BLaER1 (cell line): ENCODE results near the gene ZNF502.

ENCODE experiments used
- H3K27ac ChIP-seq: shearing (Covaris generic); formaldehyde crosslinking; 2 replicates; pipeline ENCODE4 v1.8.1; 2022
- H3K27me3 ChIP-seq: shearing (Covaris generic); formaldehyde crosslinking; 2 replicates; pipeline ENCODE4 v1.8.1; 2022
- H3K36me3 ChIP-seq: shearing (Covaris generic); formaldehyde crosslinking; 2 replicates; pipeline ENCODE4 v1.8.1; 2022
- H3K4me1 ChIP-seq: shearing (Covaris generic); formaldehyde crosslinking; 2 replicates; pipeline ENCODE4 v1.8.1; 2022
- H3K4me2 ChIP-seq: shearing (Covaris generic); formaldehyde crosslinking; 2 replicates; pipeline ENCODE4 v1.8.1; 2022
- H3K4me3 ChIP-seq: shearing (Covaris generic); formaldehyde crosslinking; 2 replicates; pipeline ENCODE4 v1.8.1; 2022
- H3K9ac ChIP-seq: shearing (Covaris generic); formaldehyde crosslinking; 2 replicates; pipeline ENCODE4 v1.8.1; 2022
- H3K9me3 ChIP-seq: shearing (Covaris generic); formaldehyde crosslinking; 2 replicates; pipeline ENCODE4 v1.8.1; 2022
- H4K20me1 ChIP-seq: shearing (Covaris generic); formaldehyde crosslinking; 2 replicates; pipeline ENCODE4 v1.8.1; 2022
- Cebpa-rat ChIP-seq: shearing (Covaris generic); IDR thresholded peaks from 2 replicates; pipeline ENCODE4 v1.8.1; 2022

ZNF502 gene

GRCh38 chr3:44687898-44688297 is 24.6 kb upstream of the ZNF502 start:
- peaks cover 28% of the 10 kb centered on the region for H3K27me3 ChIP-seq
- no peak for TF ChIP-seq Cebpa-rat
- H3K9me3 ChIP-seq: peaks cover 58% of the 10 kb centered on the region
- H3K36me3 ChIP-seq: no peaks in the 10 kb centered on the region
- H3K27ac ChIP-seq: no peak overlapping the region
- no peak overlapping the region for H3K4me2 ChIP-seq
- H4K20me1 ChIP-seq: no peaks in the 10 kb centered on the region
- H3K9ac ChIP-seq: no peak overlapping the region
- no peaks in the 10 kb centered on the region for H3K4me1 ChIP-seq
- H3K4me3 ChIP-seq: no peak overlapping the region

GRCh38 chr3:44721231-44722102 is 9.0 kb downstream of the ZNF502 start:
- H3K4me2 ChIP-seq: no peak overlapping the region
- H3K36me3 ChIP-seq: no peaks in the 10 kb centered on the region
- no peak overlapping the region for H3K9ac ChIP-seq
- H3K27ac ChIP-seq: no peak overlapping the region
- no peaks in the 10 kb centered on the region for H4K20me1 ChIP-seq
- no peaks in the 10 kb centered on the region for H3K4me1 ChIP-seq
- TF ChIP-seq Cebpa-rat: peak; percentile 37; the same call in 1 of the 2 replicates
- no peak overlapping the region for H3K4me3 ChIP-seq
- H3K27me3 ChIP-seq: no peaks in the 10 kb centered on the region
- peaks cover 96% of the 10 kb centered on the region for H3K9me3 ChIP-seq

DNA sequence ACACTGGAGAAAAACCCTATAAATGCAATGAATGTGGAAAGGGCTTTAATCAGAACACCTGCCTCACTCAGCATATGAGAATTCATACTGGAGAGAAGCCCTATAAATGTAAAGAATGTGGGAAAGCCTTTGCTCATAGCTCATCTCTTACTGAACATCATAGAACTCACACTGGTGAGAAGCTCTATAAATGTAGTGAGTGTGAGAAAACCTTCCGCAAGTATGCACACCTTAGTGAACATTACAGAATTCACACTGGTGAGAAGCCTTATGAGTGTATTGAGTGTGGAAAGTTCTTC is 9.6 kb downstream of the ZNF502 start:
- Histone ChIP-seq H3K36me3 (no peaks in the 10 kb centered on the region), H3K4me2 (no peak overlapping the region), H3K9ac (no peak overlapping the region), H3K9me3 (peaks cover 99% of the 10 kb centered on the region), H4K20me1 (no peaks in the 10 kb centered on the region), H3K4me3 (no peak overlapping the region), H3K27me3 (no peaks in the 10 kb centered on the region), H3K4me1 (no peaks in the 10 kb centered on the region), H3K27ac (no peak overlapping the region)
- TF ChIP-seq Cebpa-rat: no peak

DNA sequence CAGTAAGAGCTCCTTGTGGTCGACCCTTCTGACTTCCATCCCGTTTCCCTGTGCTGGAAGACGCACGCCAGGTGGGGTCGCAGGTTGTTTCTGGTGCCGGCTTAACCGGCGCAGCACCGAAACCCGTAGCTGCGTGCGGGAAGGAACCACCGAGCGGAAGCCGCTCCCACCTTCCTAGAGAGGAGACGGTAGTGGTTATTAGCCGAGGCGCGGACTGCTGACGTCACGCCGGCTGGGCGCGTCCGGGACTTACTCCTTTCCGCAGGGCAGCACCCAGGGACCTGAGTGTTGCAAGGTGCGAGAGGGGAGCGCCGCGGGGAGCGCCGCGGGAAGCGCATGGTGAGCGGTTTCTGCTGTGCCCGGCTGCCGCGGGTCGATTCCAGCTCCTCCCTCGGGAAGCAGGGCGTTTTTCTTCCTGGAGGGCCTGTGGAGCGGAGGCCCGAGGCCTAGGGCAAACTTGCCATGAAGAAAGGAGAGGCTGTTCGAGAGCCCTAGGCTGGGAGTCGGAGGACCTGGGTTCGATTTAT is 17.0 kb downstream of the ZNF502 start, which contains the start of gene ZNF501:
TSS of gene ZNF501 (plus strand) at position 252 of the 527 bp plus-strand sequence. CDS start 4,787 bp downstream, outside the sequence.
- H3K9ac ChIP-seq: peak within 1 kb of the TSS; percentile 71
- H3K4me1 ChIP-seq: no peaks in the 10 kb centered on the region
- peaks cover 100% of the 10 kb centered on the region for H3K9me3 ChIP-seq
- peaks cover 9% of the 10 kb centered on the region; the same call in 1 of the 2 replicates for H3K27me3 ChIP-seq
- H4K20me1 ChIP-seq: no peaks in the 10 kb centered on the region
- peaks cover 35% of the 10 kb centered on the region for H3K36me3 ChIP-seq
- H3K4me2 ChIP-seq: peak within 1 kb of the TSS; percentile 62
- H3K4me3 ChIP-seq: peak within 1 kb of the TSS; percentile 73
- TF ChIP-seq Cebpa-rat: no peak
- peak within 1 kb of the TSS; percentile 67 for H3K27ac ChIP-seq

DNA sequence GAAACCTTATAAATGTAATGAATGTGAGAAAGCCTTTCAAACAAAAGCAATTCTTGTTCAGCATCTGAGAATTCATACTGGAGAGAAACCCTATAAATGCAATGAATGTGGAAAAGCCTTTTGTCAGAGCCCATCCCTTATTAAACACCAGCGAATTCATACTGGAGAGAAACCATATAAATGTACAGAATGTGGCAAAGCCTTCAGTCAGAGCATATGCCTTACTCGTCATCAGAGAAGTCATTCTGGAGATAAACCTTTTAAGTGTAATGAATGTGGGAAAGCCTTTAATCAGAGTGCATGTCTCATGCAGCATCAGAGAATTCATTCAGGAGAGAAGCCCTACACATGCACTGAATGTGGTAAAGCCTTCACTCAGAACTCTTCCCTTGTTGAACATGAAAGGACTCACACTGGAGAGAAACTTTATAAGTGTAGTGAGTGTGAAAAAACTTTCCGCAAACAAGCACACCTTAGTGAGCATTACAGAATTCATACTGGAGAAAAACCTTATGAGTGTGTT is 22.2 kb downstream of the ZNF502 start:
- peak overlapping the region; percentile 8; the same call in 1 of the 2 replicates for H3K4me3 ChIP-seq
- TF ChIP-seq Cebpa-rat: no peak
- H3K27ac ChIP-seq: no peak overlapping the region
- H3K9ac ChIP-seq: no peak overlapping the region
- H3K9me3 ChIP-seq: peaks cover 99% of the 10 kb centered on the region
- no peak overlapping the region for H3K4me2 ChIP-seq
- no peaks in the 10 kb centered on the region for H4K20me1 ChIP-seq
- no peaks in the 10 kb centered on the region for H3K4me1 ChIP-seq
- peaks cover 3% of the 10 kb centered on the region; the same call in 1 of the 2 replicates for H3K27me3 ChIP-seq
- peaks cover 58% of the 10 kb centered on the region for H3K36me3 ChIP-seq

- Histone ChIP-seq H3K4me3 (peak overlapping the region; percentile 91), H3K9ac (peak overlapping the region; percentile 92), H3K4me1 (peaks cover 24% of the 10 kb centered on the region), H3K36me3 (peaks cover 72% of the 10 kb centered on the region), H3K4me2 (peak overlapping the region; percentile 86), H4K20me1 (no peaks in the 10 kb centered on the region), H3K27ac (peak overlapping the region; percentile 91), H3K9me3 (peaks cover 77% of the 10 kb centered on the region), H3K27me3 (no peaks in the 10 kb centered on the region)
- no peak for TF ChIP-seq Cebpa-rat
These were observed 48.6 kb downstream of the ZNF502 start for GRCh38 chr3:44761101-44761423.

DNA sequence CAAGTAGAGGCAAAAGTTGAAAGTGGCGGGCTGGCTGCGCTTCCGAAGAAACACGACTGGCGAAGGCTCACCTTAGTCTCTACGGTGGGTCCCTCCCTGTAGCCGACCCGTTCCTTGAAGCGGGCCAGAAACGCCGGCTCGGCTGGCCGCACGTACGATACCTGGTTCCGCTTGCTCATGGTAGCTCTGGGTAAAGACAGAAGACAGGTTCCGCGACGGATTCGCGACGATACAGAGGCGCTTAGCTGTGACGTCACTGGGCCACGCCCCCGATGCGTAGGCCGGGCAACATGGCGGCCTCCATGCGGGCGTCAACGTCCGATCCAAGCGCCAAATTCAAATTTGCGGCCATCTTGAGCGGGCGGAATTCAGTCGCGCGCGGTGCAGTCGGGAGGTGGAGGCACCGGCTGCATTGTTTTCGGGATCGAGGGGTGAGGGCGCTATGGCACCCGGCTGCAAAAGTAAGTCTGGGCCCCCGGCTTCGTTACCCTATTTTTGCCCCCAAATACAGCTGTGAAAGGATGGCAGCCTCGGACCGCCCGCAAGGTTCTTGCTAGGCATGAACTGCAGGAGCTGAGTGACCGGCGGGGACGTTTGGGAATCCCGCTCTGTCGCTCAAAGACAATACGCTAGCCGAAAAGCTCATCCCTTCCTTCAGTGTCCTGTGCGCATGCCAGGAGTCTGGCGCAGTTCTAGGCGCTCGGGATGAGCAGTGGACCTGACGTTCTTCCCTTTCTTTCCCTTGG is 49.1 kb downstream of the ZNF502 start, which contains the start of the genes KIAA1143 and KIF15:
TSS of gene KIAA1143 (minus strand) at position 196 of the 746 bp plus-strand sequence. CDS start at position 179, 17 bp downstream.
TSS of gene KIF15 (plus strand) at position 371 of the 746 bp plus-strand sequence. CDS start at position 443, 72 bp downstream.
- Histone ChIP-seq H3K4me1 (peaks cover 24% of the 10 kb centered on the region), H3K4me2 (peak within 1 kb of the TSS; percentile 90), H4K20me1 (no peaks in the 10 kb centered on the region), H3K4me3 (peak within 1 kb of the TSS; percentile 91), H3K9me3 (peaks cover 77% of the 10 kb centered on the region), H3K27ac (peak within 1 kb of the TSS; percentile 91), H3K36me3 (peaks cover 72% of the 10 kb centered on the region), H3K9ac (peak within 1 kb of the TSS; percentile 92), H3K27me3 (no peaks in the 10 kb centered on the region)
- no peak for TF ChIP-seq Cebpa-rat

DNA sequence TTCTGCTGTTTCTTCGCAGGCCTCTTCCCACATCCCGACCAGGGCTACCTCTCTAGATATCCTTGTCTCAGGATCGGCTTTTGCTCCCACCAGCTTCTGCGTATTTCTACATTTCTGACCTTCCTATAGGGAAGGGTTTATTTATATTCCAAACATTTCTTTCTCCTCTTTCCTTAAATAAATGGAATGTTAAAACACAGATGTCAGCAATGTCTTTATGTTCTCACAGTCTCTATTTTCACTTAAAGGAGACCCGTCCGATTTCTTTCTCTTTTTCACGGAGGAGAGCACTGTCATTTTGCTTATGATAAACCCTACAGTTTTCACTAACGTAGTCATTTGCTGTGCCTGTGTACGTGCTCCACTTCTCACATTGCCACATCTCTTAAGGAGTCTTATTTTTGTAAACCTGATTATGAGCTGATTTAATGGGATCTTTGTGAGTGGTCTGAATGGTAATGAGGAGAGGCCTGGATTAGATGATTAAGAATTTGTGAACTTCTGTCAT is 49.8 kb downstream of the ZNF502 start:
- no peak for TF ChIP-seq Cebpa-rat
- Histone ChIP-seq H3K9ac (peak overlapping the region; percentile 92), H4K20me1 (no peaks in the 10 kb centered on the region), H3K4me3 (peak overlapping the region; percentile 91), H3K27me3 (no peaks in the 10 kb centered on the region), H3K9me3 (peaks cover 77% of the 10 kb centered on the region), H3K27ac (peak overlapping the region; percentile 91), H3K4me1 (peaks cover 24% of the 10 kb centered on the region), H3K36me3 (peaks cover 72% of the 10 kb centered on the region), H3K4me2 (peak overlapping the region; percentile 90)

GRCh38 chr3:44762690-44763089 is 50.2 kb downstream of the ZNF502 start:
- no peaks in the 10 kb centered on the region for H3K27me3 ChIP-seq
- peaks cover 77% of the 10 kb centered on the region for H3K9me3 ChIP-seq
- H3K4me2 ChIP-seq: peak overlapping the region; percentile 90
- no peaks in the 10 kb centered on the region for H4K20me1 ChIP-seq
- peak overlapping the region; percentile 91 for H3K4me3 ChIP-seq
- TF ChIP-seq Cebpa-rat: no peak
- H3K27ac ChIP-seq: peak overlapping the region; percentile 91; the same call in 1 of the 2 replicates
- peaks cover 24% of the 10 kb centered on the region for H3K4me1 ChIP-seq
- peaks cover 72% of the 10 kb centered on the region for H3K36me3 ChIP-seq
- H3K9ac ChIP-seq: peak overlapping the region; percentile 92
